ENCODE data around the gene PSMG1. TPM values are rescaled to one million over a fixed set of nuclear protein-coding genes. Genes with fewer than 3 reads are reported as not detected.
"Not testable (repeated sequence)": the region's sequence is repeated elsewhere in the genome, so short reads cannot be mapped to it uniquely, and the experiment has no call there.

Gene PSMG1
- total RNA-seq, 4 donors from 2014 or later, result 17.5 to 42.0 (median 26.4) TPM

DNA sequence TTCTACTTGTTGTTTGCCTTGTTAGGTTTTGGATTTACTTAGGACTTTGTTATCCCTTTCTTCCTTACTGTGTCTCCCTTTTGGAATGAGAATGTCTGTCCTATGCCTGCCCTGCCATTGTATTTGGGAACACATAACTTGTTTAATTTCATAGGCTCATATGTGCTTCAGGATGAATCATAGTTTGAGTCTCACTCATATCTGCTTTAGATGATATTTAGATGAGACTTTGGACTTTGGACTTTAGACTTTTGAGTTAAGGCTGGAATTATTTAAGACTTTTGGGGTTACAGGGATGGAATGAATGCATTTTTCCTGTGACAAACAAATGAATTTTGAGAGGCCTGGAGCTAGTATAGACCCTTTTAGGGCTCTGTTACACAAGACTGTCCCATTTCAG lies 33.4 kb downstream of the PSMG1 start:
- no peak for TF ChIP-seq CTCF (IDR thresholded peaks at IDR 0.05)
- ATAC-seq (ENCODE audit: low FRiP score) (no peak), DNase-seq (ENCODE audit: low spot score) (no peak)

DNA sequence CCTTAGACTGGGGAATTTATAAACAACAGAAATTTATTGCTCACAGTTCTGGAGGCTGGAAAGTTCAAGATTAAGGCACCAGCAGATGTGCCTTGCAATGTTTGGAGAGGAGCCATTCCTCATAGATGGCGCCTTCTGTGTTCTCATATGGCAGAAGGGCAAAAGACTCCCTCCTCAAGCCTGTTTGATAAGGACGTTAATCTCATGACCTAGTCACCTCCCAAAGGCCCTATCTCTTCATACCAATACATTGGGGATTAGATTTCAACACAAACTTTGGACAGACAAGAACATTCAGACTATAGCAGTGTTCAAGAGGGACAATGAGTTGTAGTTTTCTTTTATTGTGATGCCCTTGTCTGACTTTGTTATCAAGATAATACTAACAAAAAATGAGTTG lies 34.3 kb downstream of the PSMG1 start:
- ATAC-seq (ENCODE audit: low FRiP score) (no peak), DNase-seq (ENCODE audit: low spot score) (no peak)
- TF ChIP-seq CTCF (IDR thresholded peaks at IDR 0.05), result no peak

DNA sequence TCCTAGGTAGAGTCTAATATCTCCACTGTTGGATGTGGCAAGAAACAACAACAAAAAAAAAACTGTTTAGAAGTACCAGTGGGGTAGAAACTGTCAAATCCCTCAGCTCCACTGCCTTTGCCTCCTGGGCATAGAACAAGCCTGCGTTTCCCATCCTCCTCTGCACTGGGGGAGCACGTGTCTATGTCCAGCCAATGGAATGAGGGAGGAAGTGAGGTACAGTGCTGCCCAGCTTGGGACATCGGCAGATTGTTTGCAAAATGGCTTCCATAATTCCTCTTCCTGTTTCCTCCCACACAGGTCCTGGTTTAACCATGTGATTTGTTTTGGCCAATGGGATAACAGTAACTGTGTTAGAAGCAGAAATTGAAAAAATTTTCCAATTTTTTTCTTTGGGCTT lies 39.1 kb downstream of the PSMG1 start:
- ATAC-seq (ENCODE audit: low FRiP score) (no peak), DNase-seq (ENCODE audit: low spot score) (no peak)
- TF ChIP-seq CTCF (IDR thresholded peaks at IDR 0.05), result no peak

DNA sequence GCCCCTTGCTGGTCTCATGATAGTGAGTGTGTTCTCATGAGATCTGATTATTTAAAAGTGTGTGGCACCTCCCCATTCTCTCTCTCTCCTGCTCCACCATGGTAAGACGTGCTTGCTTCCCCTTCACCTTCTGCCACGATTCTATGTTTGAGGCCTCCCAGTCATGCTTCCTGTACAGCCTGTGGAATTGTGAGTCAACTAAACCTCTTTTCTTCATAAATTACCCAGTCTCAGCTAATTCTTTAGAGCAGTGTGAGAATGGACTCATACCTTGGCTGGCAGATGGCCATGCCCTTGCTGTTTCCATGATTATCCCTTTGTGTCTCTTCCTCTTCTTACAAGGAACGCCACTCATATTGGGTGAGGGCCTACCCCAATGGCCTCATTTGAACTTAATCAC lies 40.3 kb downstream of the PSMG1 start:
- TF ChIP-seq CTCF (IDR thresholded peaks at IDR 0.05), result no peak
- ATAC-seq (ENCODE audit: low FRiP score), result no peak
- no peak for DNase-seq (ENCODE audit: low spot score)

GRCh38 chr21:39141502-39141901 lies 41.7 kb downstream of the PSMG1 start:
- no peak for ATAC-seq (ENCODE audit: low FRiP score)
- TF ChIP-seq CTCF (IDR thresholded peaks at IDR 0.05), result no peak
- DNase-seq (ENCODE audit: low spot score), result no peak

GRCh38 chr21:39137248-39138178 lies 45.7 kb downstream of the PSMG1 start:
- ATAC-seq (ENCODE audit: low FRiP score), result peak; percentile 62
- TF ChIP-seq CTCF (IDR thresholded peaks at IDR 0.05), result no peak
- no peak for DNase-seq (ENCODE audit: low spot score)

DNA sequence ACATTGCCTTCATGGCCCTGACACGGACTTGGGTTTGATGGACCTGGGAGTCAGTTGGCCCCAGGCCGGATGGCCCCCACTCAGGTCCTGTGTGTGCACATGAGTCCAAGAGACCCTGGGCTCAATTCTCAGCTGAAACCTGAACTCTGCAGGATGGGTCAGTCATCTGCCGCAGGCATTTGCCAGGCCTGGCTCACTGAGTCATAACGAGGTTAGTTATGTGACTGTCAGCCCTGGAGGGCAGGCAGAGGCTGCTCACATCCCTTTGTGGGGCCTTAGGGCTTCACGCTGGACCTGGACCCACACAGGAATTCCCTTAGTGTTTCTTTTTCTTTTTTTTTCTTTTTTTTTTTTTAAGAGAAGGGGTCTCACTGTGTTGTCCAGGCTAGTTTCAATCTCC lies 46.5 kb downstream of the PSMG1 start:
- DNase-seq (ENCODE audit: low spot score), result no peak
- TF ChIP-seq CTCF (IDR thresholded peaks at IDR 0.05), result no peak
- no peak for ATAC-seq (ENCODE audit: low FRiP score)

DNA sequence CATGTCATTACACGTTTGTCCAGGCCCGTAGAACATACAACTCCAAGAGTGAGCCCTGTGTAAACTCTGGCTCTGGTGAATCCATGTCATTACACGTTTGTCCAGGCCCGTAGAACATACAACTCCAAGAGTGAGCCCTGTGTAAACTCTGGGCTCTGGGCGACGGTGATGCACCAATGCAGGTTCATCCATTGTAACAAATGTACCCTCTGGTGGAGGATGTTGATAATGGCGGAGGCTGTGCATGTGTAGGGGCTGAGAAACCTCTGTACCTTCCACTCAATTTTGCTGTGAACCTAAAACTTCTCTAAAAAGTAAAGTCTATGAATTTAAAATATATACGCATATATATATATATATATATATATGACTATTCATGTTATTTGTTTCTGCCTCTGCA lies 47.1 kb downstream of the PSMG1 start:
- DNase-seq (ENCODE audit: low spot score); ATAC-seq (ENCODE audit: low FRiP score): not testable (repeated sequence)

All from omental fat pad (tissue), 4 donors.